Common myeloid progenitor, CD34-positive (primary cell): ENCODE data around the gene RYR2.

Experiments
- CTCF ChIA-PET: fragments of 350-600 bp; sonication (Branson Sonifier 250); formaldehyde crosslinking; loops from one replicate; lab custom pipeline; 2021; ENCODE audit warnings: antibody characterized with exemption; lab: Charles Lee
- POLR2A ChIA-PET: fragments of 350-600 bp; sonication (Branson Sonifier 250); formaldehyde crosslinking; loops from one replicate; lab custom pipeline; 2021; ENCODE audit warnings: antibody characterized with exemption; lab: Charles Lee
- DNase-seq, 3 donors: peaks; one replicate each; pipeline versions ENCODE4 v3.0.0 to v3.0.0-alpha.2; 2013
- H3K27ac ChIP-seq, 2 experiments: 1 replicate in 1 of 2; 2 replicates in 1 of 2; pipeline ENCODE4 v1.7.0; 2013; ENCODE audit warnings: inconsistent platforms in 2 of 2, low read length in 2 of 2, mild to moderate bottlenecking in 2 of 2, low read depth in 1 of 2, moderate library complexity in 1 of 2; ENCODE audit not compliant: severe bottlenecking in 2 of 2, insufficient read depth in 1 of 2, poor library complexity in 1 of 2
- H3K27me3 ChIP-seq, 5 experiments: replicated peaks in 2 of 5; 1 replicate in 3 of 5; 2 replicates in 2 of 5; pipeline versions ENCODE4 v1.6.1 to v1.7.0; 2013; ENCODE audit warnings: low read length in 4 of 5, mild to moderate bottlenecking in 2 of 5, moderate library complexity in 2 of 5, inconsistent platforms in 1 of 5; ENCODE audit not compliant: insufficient read depth in 5 of 5, control insufficient read depth in 4 of 5
- H3K36me3 ChIP-seq, 4 experiments: 1 replicate in 2 of 4; 2 replicates in 2 of 4; pipeline versions ENCODE4 v1.6.1 to v1.7.0; 2013; ENCODE audit warnings: low read length in 3 of 4, control low read depth in 1 of 4, mild to moderate bottlenecking in 1 of 4; ENCODE audit not compliant: control insufficient read depth in 4 of 4, insufficient read depth in 4 of 4
- H3K4me1 ChIP-seq, 4 experiments: 1 replicate in 3 of 4; 2 replicates in 1 of 4; pipeline versions ENCODE4 v1.6.1 to v1.7.1; 2013; ENCODE audit warnings: low read length in 3 of 4, mild to moderate bottlenecking in 3 of 4, control low read depth in 1 of 4, inconsistent platforms in 1 of 4, moderate library complexity in 1 of 4; ENCODE audit not compliant: control insufficient read depth in 4 of 4, insufficient read depth in 4 of 4; ENCODE audit errors: control extremely low read depth in 1 of 4
- H3K4me3 ChIP-seq, 7 experiments: 1 replicate in 4 of 7; 2 replicates in 3 of 7; pipeline versions ENCODE4 v1.5.1 to v1.7.0; 2013; ENCODE audit warnings: mild to moderate bottlenecking in 7 of 7, low read length in 6 of 7, moderate library complexity in 6 of 7, inconsistent platforms in 2 of 7, low read depth in 2 of 7, control low read depth in 1 of 7; ENCODE audit not compliant: insufficient read depth in 4 of 7, control insufficient read depth in 1 of 7; ENCODE audit errors: extremely low read depth in 1 of 7
- H3K9me3 ChIP-seq, 5 experiments: 1 replicate in 4 of 5; 2 replicates in 1 of 5; pipeline versions ENCODE4 v1.6.1 to v1.7.1; 2013; ENCODE audit warnings: low read length in 4 of 5, mild to moderate bottlenecking in 2 of 5, inconsistent platforms in 1 of 5, low read depth in 1 of 5, moderate library complexity in 1 of 5; ENCODE audit not compliant: control insufficient read depth in 4 of 5, insufficient read depth in 2 of 5; ENCODE audit errors: control extremely low read depth in 1 of 5
- WGBS: methylation state at CpG from one replicate; pipeline ENCODE4 v1.1.5; 2013; ENCODE audit not compliant: insufficient coverage; 5-methylcytosine and 5-hydroxymethylcytosine counted together

Gene RYR2

DNA sequence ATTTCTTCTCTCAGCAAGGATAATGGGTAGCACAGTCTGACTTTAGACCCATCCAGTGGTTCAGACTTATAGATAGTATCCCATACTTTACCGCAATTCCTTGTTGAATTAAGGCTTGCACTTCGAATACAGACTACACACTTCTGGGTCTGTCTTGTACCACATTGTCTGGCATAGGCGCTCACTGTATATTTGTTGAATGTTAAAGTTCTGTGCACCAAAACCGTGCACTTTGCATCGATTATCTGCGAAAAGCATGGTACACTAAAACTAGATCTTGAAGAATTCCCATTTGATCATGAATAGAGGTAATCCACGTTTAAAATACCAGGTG, 556 bp upstream of the RYR2 start:
- 8% methylated on average over 4 of the region's 7 CpGs for WGBS
- CTCF ChIA-PET: no interaction called here

GRCh38 chr1:237042526-237042891, 525 bp downstream of the RYR2 start:
- ChIA-PET CTCF (no interaction called here), POLR2A (no interaction called here)
- Histone ChIP-seq H3K4me1 (peaks cover 0 to 15% (median 7%) of the 10 kb centered on the region in 4 experiments), H3K9me3 (no peaks in the 10 kb centered on the region), H3K36me3 (no peaks in the 10 kb centered on the region), H3K27me3 (peaks cover 4 to 76% (median 51%) of the 10 kb centered on the region in 5 experiments), H3K27ac (no peak overlapping the region), H3K4me3 (peak overlapping the region in 4 of 7 experiments; percentile 16 to 46 (median 35))
- peak in 1 of 3 donors; percentile 12 for DNase-seq
- WGBS: under 1% methylated on average over 35 of the region's 41 CpGs

More for the DNA sequence above, 556 bp upstream of the RYR2 start:
- no peak overlapping the region for H3K4me3 ChIP-seq
- no peak for DNase-seq
- peaks cover 0 to 15% (median 7%) of the 10 kb centered on the region in 4 experiments for H3K4me1 ChIP-seq
- no peak overlapping the region for H3K27ac ChIP-seq
- H3K9me3 ChIP-seq: no peaks in the 10 kb centered on the region
- no peaks in the 10 kb centered on the region for H3K36me3 ChIP-seq
- H3K27me3 ChIP-seq: peaks cover 4 to 71% (median 50%) of the 10 kb centered on the region in 5 experiments
- POLR2A ChIA-PET: no interaction called here

DNA sequence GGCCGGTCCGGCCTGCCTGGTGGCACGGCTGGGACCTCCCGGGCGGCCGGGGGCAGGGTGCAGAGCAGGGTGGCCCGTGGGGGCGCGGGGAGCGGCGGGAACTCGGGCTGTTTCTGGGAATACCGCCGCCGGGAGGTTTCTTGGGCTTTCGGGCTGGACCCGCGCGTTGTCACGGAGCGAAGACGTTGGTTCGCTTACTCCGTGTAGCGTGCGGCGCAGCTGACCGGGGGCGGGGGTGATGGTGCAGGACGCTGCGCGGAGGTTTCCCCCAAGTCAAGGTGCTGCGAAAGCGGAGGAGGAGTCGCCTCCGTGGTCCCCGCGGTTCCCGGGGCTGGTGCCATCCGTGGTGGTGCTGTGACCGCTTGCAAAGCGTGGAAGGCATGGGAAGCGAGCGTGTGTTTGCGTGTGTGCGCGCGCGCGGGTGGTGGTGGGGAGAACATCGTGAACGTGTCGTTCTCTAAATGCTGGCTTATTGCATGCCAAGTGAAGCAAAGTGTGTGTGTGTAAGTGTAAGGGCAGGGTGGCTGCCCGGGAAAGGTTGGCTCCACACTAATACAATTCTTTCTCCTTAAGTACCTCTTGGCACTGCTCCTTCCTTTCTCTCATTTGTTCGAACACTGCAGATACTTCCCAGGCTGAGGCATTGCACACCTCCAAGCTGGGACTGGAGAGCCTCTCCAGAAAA, 1.1 kb downstream of the RYR2 start:
- peaks cover 0 to 15% (median 7%) of the 10 kb centered on the region in 4 experiments for H3K4me1 ChIP-seq
- ChIA-PET CTCF (no interaction called here), POLR2A (no interaction called here)
- H3K36me3 ChIP-seq: no peaks in the 10 kb centered on the region
- peak overlapping the region in 2 of 7 experiments; percentile 28 to 46 for H3K4me3 ChIP-seq
- H3K27ac ChIP-seq: no peak overlapping the region
- DNase-seq: peak in 1 of 3 donors; percentile 10
- peaks cover 4 to 76% (median 51%) of the 10 kb centered on the region in 5 experiments for H3K27me3 ChIP-seq
- H3K9me3 ChIP-seq: no peaks in the 10 kb centered on the region
- 1% methylated on average over 34 of the region's 55 CpGs for WGBS

GRCh38 chr1:237043846-237044636, 2.1 kb downstream of the RYR2 start:
- H3K36me3 ChIP-seq: no peaks in the 10 kb centered on the region
- ChIA-PET POLR2A (no interaction called here), CTCF (no interaction called here)
- peaks cover 4 to 70% (median 46%) of the 10 kb centered on the region in 5 experiments for H3K27me3 ChIP-seq
- H3K4me1 ChIP-seq: peaks cover 0 to 15% (median 7%) of the 10 kb centered on the region in 4 experiments
- H3K4me3 ChIP-seq: no peak overlapping the region
- H3K9me3 ChIP-seq: no peaks in the 10 kb centered on the region
- H3K27ac ChIP-seq: no peak overlapping the region
- WGBS: 5% methylated on average over 8 of the region's 14 CpGs
- no peak for DNase-seq

- Histone ChIP-seq H3K27me3 (peaks cover 4 to 68% (median 45%) of the 10 kb centered on the region in 5 experiments), H3K27ac (no peak overlapping the region)
- POLR2A ChIA-PET: no interaction called here
Observed at GRCh38 chr1:237045278-237046016, 3.5 kb downstream of the RYR2 start.

GRCh38 chr1:237048803-237049202, 6.8 kb downstream of the RYR2 start:
- ChIA-PET POLR2A (no interaction called here), CTCF (no interaction called here)
- Histone ChIP-seq H3K36me3 (no peaks in the 10 kb centered on the region), H3K4me1 (no peaks in the 10 kb centered on the region), H3K4me3 (no peak overlapping the region), H3K27ac (no peak overlapping the region), H3K9me3 (no peaks in the 10 kb centered on the region), H3K27me3 (peaks cover 2 to 41% (median 21%) of the 10 kb centered on the region in 5 experiments)
- DNase-seq: no peak
- WGBS: 85% methylated on average over 4 of the region's 5 CpGs

More at GRCh38 chr1:237045278-237046016, 3.5 kb downstream of the RYR2 start:
- CTCF ChIA-PET: interaction anchor here (0.5 kb wide), 1 partner anchor 28 kb away, joined by 3 read pairs; no protein-coding TSS in a partner anchor
- Histone ChIP-seq H3K4me3 (no peak overlapping the region), H3K36me3 (no peaks in the 10 kb centered on the region), H3K9me3 (no peaks in the 10 kb centered on the region), H3K4me1 (peaks cover 0 to 15% (median 7%) of the 10 kb centered on the region in 4 experiments)
- no peak for DNase-seq
- no CpG with 5 or more reads among the region's 3 CpGs for WGBS
